KOPT-K1 (cell line): ENCODE results near the gene PDLIM3.
"Not testable (repeated sequence)": the region's sequence is repeated elsewhere in the genome, so short reads cannot be mapped to it uniquely, and the experiment has no call there.

Source experiments
- H3K27ac ChIP-seq: fragments of 200-600 bp; sonication (generic); 2 replicates; pipeline ENCODE4 v1.5.1; 2016; ENCODE audit warnings: antibody characterized with exemption, mild to moderate bottlenecking, low read depth, low read length; ENCODE audit not compliant: poor library complexity, severe bottlenecking
- H3K36me3 ChIP-seq: fragments of 200-600 bp; sonication (generic); 2 replicates; pipeline ENCODE4 v1.5.1; 2017; ENCODE audit warnings: antibody characterized with exemption, mild to moderate bottlenecking, low read length, moderate library complexity; ENCODE audit not compliant: insufficient read depth
- H3K9me3 ChIP-seq: fragments of 200-600 bp; sonication (generic); 2 replicates; pipeline ENCODE4 v1.5.1; 2017; ENCODE audit warnings: antibody characterized with exemption, low read length, mild to moderate bottlenecking; ENCODE audit not compliant: insufficient read depth, poor library complexity, severe bottlenecking

PDLIM3 gene

GRCh38 chr4:185538806-185539205 lies 3.5 kb upstream of the PDLIM3 start:
- no peak overlapping the region for H3K27ac ChIP-seq
- H3K36me3 ChIP-seq = no peaks in the 10 kb centered on the region
- H3K9me3 ChIP-seq = no peaks in the 10 kb centered on the region

GRCh38 chr4:185536411-185536709 lies 1.1 kb upstream of the PDLIM3 start:
- Histone ChIP-seq H3K36me3 (no peaks in the 10 kb centered on the region), H3K27ac (no peak overlapping the region), H3K9me3 (no peaks in the 10 kb centered on the region)

- no peaks in the 10 kb centered on the region for H3K36me3 ChIP-seq
- no peak overlapping the region for H3K27ac ChIP-seq
- H3K9me3 ChIP-seq = no peaks in the 10 kb centered on the region
Measured at GRCh38 chr4:185535612-185536410, 504 bp upstream of the PDLIM3 start.

- Histone ChIP-seq H3K27ac (no peak overlapping the region), H3K36me3 (no peaks in the 10 kb centered on the region), H3K9me3 (no peaks in the 10 kb centered on the region)
Measured at GRCh38 chr4:185534511-185534865, 819 bp downstream of the PDLIM3 start.

GRCh38 chr4:185532795-185533324 lies 2.4 kb downstream of the PDLIM3 start:
- Histone ChIP-seq H3K27ac (no peak overlapping the region), H3K9me3 (no peaks in the 10 kb centered on the region), H3K36me3 (no peaks in the 10 kb centered on the region)

GRCh38 chr4:185532293-185532692 lies 3.0 kb downstream of the PDLIM3 start:
- Histone ChIP-seq H3K27ac (no peak overlapping the region), H3K36me3 (no peaks in the 10 kb centered on the region), H3K9me3 (no peaks in the 10 kb centered on the region)

- H3K27ac ChIP-seq, H3K36me3 ChIP-seq, H3K9me3 ChIP-seq: not testable (repeated sequence)
Measured at GRCh38 chr4:185531654-185532053, 3.7 kb downstream of the PDLIM3 start.

GRCh38 chr4:185529413-185529812 lies 5.9 kb downstream of the PDLIM3 start:
- Histone ChIP-seq H3K27ac (no peak overlapping the region), H3K36me3 (no peaks in the 10 kb centered on the region), H3K9me3 (no peaks in the 10 kb centered on the region)

GRCh38 chr4:185524888-185525863 lies 10.1 kb downstream of the PDLIM3 start:
- Histone ChIP-seq H3K27ac (no peak overlapping the region), H3K36me3 (no peaks in the 10 kb centered on the region)

GRCh38 chr4:185523862-185524261 lies 11.4 kb downstream of the PDLIM3 start:
- H3K27ac ChIP-seq = no peak overlapping the region
- H3K36me3 ChIP-seq = no peaks in the 10 kb centered on the region
- H3K9me3 ChIP-seq = no peaks in the 10 kb centered on the region

More at GRCh38 chr4:185524888-185525863, 10.1 kb downstream of the PDLIM3 start:
- no peaks in the 10 kb centered on the region for H3K9me3 ChIP-seq

- Histone ChIP-seq H3K36me3 (no peaks in the 10 kb centered on the region), H3K27ac (no peak overlapping the region), H3K9me3 (no peaks in the 10 kb centered on the region)
Measured at GRCh38 chr4:185522451-185522850, 12.9 kb downstream of the PDLIM3 start.

GRCh38 chr4:185520119-185520518 lies 15.2 kb downstream of the PDLIM3 start:
- H3K27ac ChIP-seq = no peak overlapping the region
- H3K36me3 ChIP-seq = no peaks in the 10 kb centered on the region
- no peaks in the 10 kb centered on the region for H3K9me3 ChIP-seq

GRCh38 chr4:185518494-185518893 lies 16.8 kb downstream of the PDLIM3 start:
- Histone ChIP-seq H3K27ac (no peak overlapping the region), H3K36me3 (no peaks in the 10 kb centered on the region)

GRCh38 chr4:185518069-185518468 lies 17.2 kb downstream of the PDLIM3 start:
- Histone ChIP-seq H3K9me3 (no peaks in the 10 kb centered on the region), H3K36me3 (no peaks in the 10 kb centered on the region), H3K27ac (no peak overlapping the region)

More at GRCh38 chr4:185518494-185518893, 16.8 kb downstream of the PDLIM3 start:
- H3K9me3 ChIP-seq = no peaks in the 10 kb centered on the region

GRCh38 chr4:185515248-185515647 lies 20.1 kb downstream of the PDLIM3 start:
- Histone ChIP-seq H3K9me3 (no peaks in the 10 kb centered on the region), H3K36me3 (no peaks in the 10 kb centered on the region), H3K27ac (no peak overlapping the region)
